ENCODE data around the gene DIRAS1.

DNA sequence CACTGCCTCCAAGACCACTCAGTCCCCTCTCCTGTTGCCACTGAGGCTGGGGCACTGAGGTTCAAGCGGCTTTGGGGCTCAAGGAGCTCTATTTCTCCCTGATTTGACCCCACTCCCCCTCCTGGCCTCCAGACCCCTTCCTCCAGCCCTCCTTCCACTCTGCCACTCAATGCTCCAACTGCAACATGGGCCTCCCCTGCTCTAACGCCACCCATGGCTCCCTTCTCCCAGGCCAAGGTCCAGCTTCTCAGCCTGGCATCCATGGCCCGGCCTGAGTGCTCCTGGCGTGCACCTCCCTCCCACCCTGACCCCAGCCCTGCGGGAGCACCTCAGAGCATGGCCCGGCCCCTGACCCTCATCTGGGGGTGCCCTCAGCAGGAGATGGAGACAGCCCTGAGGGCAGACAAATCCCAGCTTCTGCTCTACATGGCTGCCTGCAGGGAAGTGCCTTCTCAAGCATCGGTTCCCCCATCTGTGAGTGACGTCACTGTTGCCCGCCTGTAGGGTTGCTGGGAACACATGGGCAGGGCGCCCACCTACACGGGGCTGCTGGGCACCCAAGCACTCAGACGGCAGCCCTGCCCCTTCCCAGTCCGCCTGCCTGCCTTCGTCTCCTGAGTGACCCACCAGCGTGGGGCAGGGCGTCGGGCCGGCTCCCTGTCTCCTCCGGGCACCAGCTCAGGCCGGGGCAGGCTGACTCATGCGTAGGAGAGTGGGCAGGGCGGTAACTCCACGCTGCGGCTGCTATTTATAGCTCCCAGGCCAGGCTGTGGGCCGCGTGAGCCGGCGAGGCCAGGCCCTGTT is 1.6 kb upstream of the DIRAS1 start:
- TF ChIP-seq, protein P1, sequence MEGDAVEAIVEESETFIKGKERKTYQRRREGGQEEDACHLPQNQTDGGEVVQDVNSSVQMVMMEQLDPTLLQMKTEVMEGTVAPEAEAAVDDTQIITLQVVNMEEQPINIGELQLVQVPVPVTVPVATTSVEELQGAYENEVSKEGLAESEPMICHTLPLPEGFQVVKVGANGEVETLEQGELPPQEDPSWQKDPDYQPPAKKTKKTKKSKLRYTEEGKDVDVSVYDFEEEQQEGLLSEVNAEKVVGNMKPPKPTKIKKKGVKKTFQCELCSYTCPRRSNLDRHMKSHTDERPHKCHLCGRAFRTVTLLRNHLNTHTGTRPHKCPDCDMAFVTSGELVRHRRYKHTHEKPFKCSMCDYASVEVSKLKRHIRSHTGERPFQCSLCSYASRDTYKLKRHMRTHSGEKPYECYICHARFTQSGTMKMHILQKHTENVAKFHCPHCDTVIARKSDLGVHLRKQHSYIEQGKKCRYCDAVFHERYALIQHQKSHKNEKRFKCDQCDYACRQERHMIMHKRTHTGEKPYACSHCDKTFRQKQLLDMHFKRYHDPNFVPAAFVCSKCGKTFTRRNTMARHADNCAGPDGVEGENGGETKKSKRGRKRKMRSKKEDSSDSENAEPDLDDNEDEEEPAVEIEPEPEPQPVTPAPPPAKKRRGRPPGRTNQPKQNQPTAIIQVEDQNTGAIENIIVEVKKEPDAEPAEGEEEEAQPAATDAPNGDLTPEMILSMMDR (IDR thresholded peaks at IDR 0.05; ENCODE audit: insufficient read depth, low read length): no peak
- TF ChIP-seq, protein P2, sequence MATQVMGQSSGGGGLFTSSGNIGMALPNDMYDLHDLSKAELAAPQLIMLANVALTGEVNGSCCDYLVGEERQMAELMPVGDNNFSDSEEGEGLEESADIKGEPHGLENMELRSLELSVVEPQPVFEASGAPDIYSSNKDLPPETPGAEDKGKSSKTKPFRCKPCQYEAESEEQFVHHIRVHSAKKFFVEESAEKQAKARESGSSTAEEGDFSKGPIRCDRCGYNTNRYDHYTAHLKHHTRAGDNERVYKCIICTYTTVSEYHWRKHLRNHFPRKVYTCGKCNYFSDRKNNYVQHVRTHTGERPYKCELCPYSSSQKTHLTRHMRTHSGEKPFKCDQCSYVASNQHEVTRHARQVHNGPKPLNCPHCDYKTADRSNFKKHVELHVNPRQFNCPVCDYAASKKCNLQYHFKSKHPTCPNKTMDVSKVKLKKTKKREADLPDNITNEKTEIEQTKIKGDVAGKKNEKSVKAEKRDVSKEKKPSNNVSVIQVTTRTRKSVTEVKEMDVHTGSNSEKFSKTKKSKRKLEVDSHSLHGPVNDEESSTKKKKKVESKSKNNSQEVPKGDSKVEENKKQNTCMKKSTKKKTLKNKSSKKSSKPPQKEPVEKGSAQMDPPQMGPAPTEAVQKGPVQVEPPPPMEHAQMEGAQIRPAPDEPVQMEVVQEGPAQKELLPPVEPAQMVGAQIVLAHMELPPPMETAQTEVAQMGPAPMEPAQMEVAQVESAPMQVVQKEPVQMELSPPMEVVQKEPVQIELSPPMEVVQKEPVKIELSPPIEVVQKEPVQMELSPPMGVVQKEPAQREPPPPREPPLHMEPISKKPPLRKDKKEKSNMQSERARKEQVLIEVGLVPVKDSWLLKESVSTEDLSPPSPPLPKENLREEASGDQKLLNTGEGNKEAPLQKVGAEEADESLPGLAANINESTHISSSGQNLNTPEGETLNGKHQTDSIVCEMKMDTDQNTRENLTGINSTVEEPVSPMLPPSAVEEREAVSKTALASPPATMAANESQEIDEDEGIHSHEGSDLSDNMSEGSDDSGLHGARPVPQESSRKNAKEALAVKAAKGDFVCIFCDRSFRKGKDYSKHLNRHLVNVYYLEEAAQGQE (IDR thresholded peaks at IDR 0.05; ENCODE audit: insufficient replicate concordance, low read depth): no peak
- TF ChIP-seq POLR2AphosphoS5 (IDR thresholded peaks at IDR 0.05; ENCODE audit: low read depth) (no peak), SPI1 (IDR thresholded peaks at IDR 0.05; ENCODE audit: borderline replicate concordance, low read depth) (no peak)

Measured in HL-60 (cell line).